IMR-90 (cell line): ENCODE results near the gene HACD2. TPM values are rescaled to one million over a fixed set of nuclear protein-coding genes. Genes with fewer than 3 reads are reported as not detected.

Experiments
- ATAC-seq: fragments of 200-7000 bp; cut with Tn5 transposase; 2 replicates; pipeline ENCODE4 v1.9.1; 2020; ENCODE audit warnings: low read depth, mild to moderate bottlenecking, moderate library complexity
- BruUV-seq: library from RNA; stranded (reverse); fragments of 400-500 nt; replicated peaks from 2 replicates; lab custom pipeline; 2021; lab: Mats Ljungman, UMichigan
- CTCF ChIA-PET: fragments of 300-600 bp; formaldehyde crosslinking; extraction: SDS; loops from one replicate; lab custom pipeline; 2021; ENCODE audit warnings: antibody characterized with exemption; lab: Yijun Ruan, JAX
- POLR2A ChIA-PET: fragments of 300-600 bp; sonication (Branson Sonifier 250); formaldehyde crosslinking; loops from one replicate; lab custom pipeline; 2022; ENCODE audit warnings: antibody characterized with exemption; ENCODE audit not compliant: unreplicated experiment; lab: Charles Lee
- DNase-seq: peaks from one replicate; pipeline ENCODE4 v3.0.0; 2013
- H2AFZ ChIP-seq: replicated peaks from 2 replicates; pipeline ENCODE3; 2013; ENCODE audit warnings: low read length, mild to moderate bottlenecking; ENCODE audit not compliant: poor library complexity
- H2AK5ac ChIP-seq: 2 replicates; pipeline ENCODE4 v1.6.1; 2013; ENCODE audit warnings: low read depth, low read length, inconsistent platforms
- H2AK9ac ChIP-seq: replicated peaks from 2 replicates; pipeline ENCODE3; 2013; ENCODE audit warnings: mild to moderate bottlenecking, low read depth, low read length, moderate library complexity; ENCODE audit not compliant: poor library complexity
- H2BK120ac ChIP-seq: 2 replicates; pipeline ENCODE4 v1.6.1; 2013; ENCODE audit warnings: low read depth, low read length, inconsistent platforms
- H2BK15ac ChIP-seq: 3 replicates; pipeline ENCODE4 v1.6.1; 2013; ENCODE audit warnings: low read depth, low read length, inconsistent platforms
- H2BK20ac ChIP-seq: 2 replicates; pipeline ENCODE4 v1.6.1; 2013; ENCODE audit warnings: low read depth, mild to moderate bottlenecking, inconsistent platforms, low read length, moderate library complexity
- H2BK5ac ChIP-seq: 2 replicates; pipeline ENCODE4 v1.6.1; 2013; ENCODE audit warnings: mild to moderate bottlenecking, low read depth, low read length, inconsistent platforms; ENCODE audit not compliant: poor library complexity, severe bottlenecking
- H3K14ac ChIP-seq: replicated peaks from 2 replicates; pipeline ENCODE4 v1.6.1; 2013; ENCODE audit warnings: low read depth, low read length, inconsistent platforms
- H3K18ac ChIP-seq: 2 replicates; pipeline ENCODE4 v1.6.1; 2013; ENCODE audit warnings: low read depth, low read length, control low read depth
- H3K23ac ChIP-seq: 2 replicates; pipeline ENCODE4 v1.6.1; 2013; ENCODE audit warnings: low read depth, low read length, inconsistent platforms
- H3K27ac ChIP-seq: 2 replicates; pipeline ENCODE4 v1.5.1; 2013; ENCODE audit warnings: mild to moderate bottlenecking, control low read depth, low read length; ENCODE audit not compliant: insufficient read depth
- H3K27me3 ChIP-seq: 2 replicates; pipeline ENCODE4 v1.6.1; 2013; ENCODE audit warnings: low read length; ENCODE audit not compliant: control insufficient read depth, insufficient read depth
- H3K36me3 ChIP-seq: 2 replicates; pipeline ENCODE4 v1.6.1; 2013; ENCODE audit warnings: low read length, mixed read lengths; ENCODE audit not compliant: control insufficient read depth, insufficient read depth
- H3K4ac ChIP-seq: 2 replicates; pipeline ENCODE4 v1.6.1; 2013; ENCODE audit warnings: low read depth, low read length, inconsistent platforms
- H3K4me1 ChIP-seq: 2 replicates; pipeline ENCODE4 v1.6.1; 2013; ENCODE audit warnings: low read length, mixed read lengths; ENCODE audit not compliant: control insufficient read depth, insufficient read depth
- H3K4me2 ChIP-seq: 2 replicates; pipeline ENCODE4 v1.6.1; 2013; ENCODE audit warnings: low read depth, mild to moderate bottlenecking, control low read depth, low read length, moderate library complexity
- H3K4me3 ChIP-seq: 2 replicates; pipeline ENCODE4 v1.5.1; 2013; ENCODE audit warnings: low read depth, mild to moderate bottlenecking, control low read depth, low read length, moderate library complexity; ENCODE audit not compliant: insufficient read depth
- H3K56ac ChIP-seq: 2 replicates; pipeline ENCODE4 v1.6.1; 2013; ENCODE audit warnings: low read length, inconsistent platforms; ENCODE audit not compliant: insufficient read depth; ENCODE audit errors: extremely low read depth
- H3K79me1 ChIP-seq, 2 experiments: 2 replicates each; pipeline ENCODE4 v1.6.1; 2013; ENCODE audit warnings: low read length in 2 of 2, inconsistent platforms in 1 of 2, low read depth in 1 of 2
- H3K9ac ChIP-seq: 2 replicates; pipeline ENCODE4 v1.6.1; 2013; ENCODE audit warnings: low read depth, low read length, control low read depth
- H3K9me1 ChIP-seq: 2 replicates; pipeline ENCODE4 v1.6.1; 2013; ENCODE audit warnings: low read length, inconsistent platforms; ENCODE audit not compliant: insufficient read depth
- H3K9me3 ChIP-seq: 2 replicates; pipeline ENCODE4 v1.6.1; 2013; ENCODE audit warnings: low read length; ENCODE audit not compliant: control insufficient read depth, insufficient read depth
- H4K20me1 ChIP-seq: 2 replicates; pipeline ENCODE4 v1.6.1; 2013; ENCODE audit warnings: low read length, inconsistent platforms; ENCODE audit not compliant: insufficient read depth
- H4K5ac ChIP-seq: 2 replicates; pipeline ENCODE4 v1.6.1; 2013; ENCODE audit warnings: mild to moderate bottlenecking, low read depth, low read length, control low read depth
- H4K8ac ChIP-seq, 2 experiments: 2 replicates each; pipeline ENCODE4 v1.6.1; 2013; ENCODE audit warnings: low read depth in 2 of 2, low read length in 2 of 2, control low read depth in 1 of 2, inconsistent platforms in 1 of 2
- H4K91ac ChIP-seq: 2 replicates; pipeline ENCODE4 v1.6.1; 2013; ENCODE audit warnings: low read depth, low read length, inconsistent platforms; ENCODE audit not compliant: insufficient read depth
- BHLHE40 ChIP-seq: fragments of 150-350 bp; IDR thresholded peaks from 2 replicates; pipeline ENCODE4 v1.6.1; 2016; ENCODE audit warnings: mild to moderate bottlenecking, low read depth, low read length
- CTCF ChIP-seq: conservative IDR thresholded peaks from 2 replicates; pipeline ENCODE4 v1.5.1; 2012; ENCODE audit warnings: mild to moderate bottlenecking, low read depth, low read length, improper control_type of control experiment
- MAFK ChIP-seq: IDR thresholded peaks from 2 replicates; pipeline ENCODE4 v1.6.1; 2012; ENCODE audit warnings: low read depth, low read length, improper control_type of control experiment
- MAZ ChIP-seq: IDR thresholded peaks from 2 replicates; pipeline ENCODE4 v1.6.1; 2012; ENCODE audit warnings: low read depth, mild to moderate bottlenecking, low read length, improper control_type of control experiment, moderate library complexity, borderline replicate concordance
- MXI1 ChIP-seq: IDR thresholded peaks from 2 replicates; pipeline ENCODE4 v1.6.1; 2012; ENCODE audit warnings: low read depth, mild to moderate bottlenecking, low read length, moderate library complexity, borderline replicate concordance
- RCOR1 ChIP-seq: IDR thresholded peaks from 2 replicates; pipeline ENCODE4 v1.6.1; 2012; ENCODE audit warnings: mild to moderate bottlenecking, low read length, improper control_type of control experiment; ENCODE audit not compliant: insufficient replicate concordance
- SMC3 ChIP-seq: fragments of 150-350 bp; IDR thresholded peaks from 2 replicates; pipeline ENCODE4 v1.6.1; 2016; ENCODE audit warnings: low read depth, mild to moderate bottlenecking, antibody characterized with exemption, low read length, moderate library complexity
- USF2 ChIP-seq: fragments of 150-350 bp; IDR thresholded peaks from 2 replicates; pipeline ENCODE4 v1.6.1; 2017; ENCODE audit warnings: mild to moderate bottlenecking, antibody characterized with exemption, low read length, low read depth
- WGBS, 2 experiments: methylation state at CpG; one replicate each; pipeline versions ENCODE4 v1.1.5 to v1.1.7; 2013; ENCODE audit warnings: missing lambda C conversion rate in 2 of 2; ENCODE audit not compliant: insufficient read length in 1 of 2; ENCODE audit errors: extremely low coverage in 2 of 2; 5-methylcytosine and 5-hydroxymethylcytosine counted together
- dilution Hi-C: fragments of 300-500 bp; cut with HindIII; formaldehyde crosslinking; loops from one replicate; pipeline ENCODE4 v1.14.3; 2018; ENCODE audit warnings: low sequenced_read_pairs; ENCODE audit not compliant: unreplicated experiment
- in situ Hi-C: fragments of 300-500 bp; cut with MboI; formaldehyde crosslinking; loops from 3 replicates; pipeline ENCODE4 v1.14.3; 2019; ENCODE audit warnings: low sequenced_read_pairs, inconsistent platforms, mixed read lengths
- intact Hi-C: fragments of 100-400 bp; cut with micrococcal nuclease; formaldehyde crosslinking; loops from 2 replicates; pipeline ENCODE4 v1.10.0; 2022
- polyA plus RNA-seq, 3 experiments: library from polyadenylated mRNA; depleted of rRNA; stranded (reverse); fragments of >200 nt; gene quantifications; 2 replicates each; pipeline ENCODE4 v1.2.3, GENCODE V29; 2012; ENCODE audit warnings: low replicate concordance in 1 of 3
- total RNA-seq: library from RNA; depleted of rRNA; stranded (reverse); fragments of >200 nt; gene quantifications from 2 replicates; pipeline ENCODE4 v1.2.3, GENCODE V29; 2012

The HACD2 gene
- total and polyA plus RNA-seq, 2 of the 4 experiments (the other 2 are of a cell fraction), result 21.5 to 22.6 TPM

GRCh38 chr3:123448536-123449101 lies 136.2 kb downstream of the HACD2 start, which contains the start of gene ADCY5:
ADCY5 (minus strand) TSS chr3:123449090; CDS start chr3:123448545, 545 bp downstream.
- TF ChIP-seq SMC3, result no peak
- no peak for TF ChIP-seq USF2
- no peak for TF ChIP-seq MXI1
- no peak for TF ChIP-seq BHLHE40
- no peak for TF ChIP-seq MAFK
- no peak for TF ChIP-seq MAZ
- TF ChIP-seq RCOR1, result no peak
- TF ChIP-seq CTCF, result no peak
- Histone ChIP-seq H3K4me3 (peak within 1 kb of the TSS; percentile 51), H4K5ac (no peak within 1 kb of the TSS), H3K9ac (no peak within 1 kb of the TSS), H3K18ac (no peak within 1 kb of the TSS), H3K9me1 (no peaks in the 10 kb centered on the region), H3K79me1 (no peaks in the 10 kb centered on the region), H2BK5ac (no peak within 1 kb of the TSS), H3K27ac (no peak within 1 kb of the TSS), H3K4me1 (no peaks in the 10 kb centered on the region), H2BK120ac (no peak within 1 kb of the TSS), H3K9me3 (peaks cover 2% of the 10 kb centered on the region; the same call in 1 of the 2 replicates), H3K56ac (no peak within 1 kb of the TSS), H3K4ac (no peak within 1 kb of the TSS), H2AK5ac (no peak within 1 kb of the TSS), H3K36me3 (no peaks in the 10 kb centered on the region), H2BK15ac (no peak within 1 kb of the TSS), H2AK9ac (no peak within 1 kb of the TSS), H3K27me3 (peaks cover 76% of the 10 kb centered on the region), H3K4me2 (peak within 1 kb of the TSS; percentile 81), H4K91ac (no peak within 1 kb of the TSS), H4K8ac (no peak within 1 kb of the TSS), H2BK20ac (no peak within 1 kb of the TSS), H2AFZ (peak within 1 kb of the TSS; percentile 85), H3K23ac (no peak within 1 kb of the TSS), H4K20me1 (no peaks in the 10 kb centered on the region), H3K14ac (no peak within 1 kb of the TSS)
- dilution Hi-C loops (no loop called here), intact Hi-C loops (no loop called here), in situ Hi-C loops (no loop called here)
- CTCF ChIA-PET, result no interaction called here
- ATAC-seq, result no peak
- no peak for DNase-seq
- no TSS peak for BruUV-seq
- WGBS, 2 experiments, result 3% methylated on average over 17 of the region's 67 CpGs; no CpG with 5 or more reads in 1 of the 2 experiments
- POLR2A ChIA-PET, result no interaction called here
